ENCODE measurements around the gene ABCB8.

- TF ChIP-seq SMC3 (IDR thresholded peaks at IDR 0.05; ENCODE audit: low read depth, low read length) (no peak), CTCF (conservative IDR thresholded peaks at IDR 0.05; ENCODE audit: low read depth, low read length) (no peak), POLR2A (IDR thresholded peaks at IDR 0.05; ENCODE audit: low read depth, low read length) (no peak), MAFK (IDR thresholded peaks at IDR 0.05; ENCODE audit: low read depth, low read length) (no peak), RAD21 (IDR thresholded peaks at IDR 0.05; ENCODE audit: low read length) (no peak), CHD1 (IDR thresholded peaks at IDR 0.05; ENCODE audit: low read depth, low read length) (no peak), FOS (IDR thresholded peaks at IDR 0.05; ENCODE audit: low read depth, low read length) (no peak), RCOR1 (IDR thresholded peaks at IDR 0.05; ENCODE audit: insufficient replicate concordance, low read length) (no peak), CEBPB (IDR thresholded peaks at IDR 0.05; ENCODE audit: low read depth, low read length) (no peak), USF2 (IDR thresholded peaks at IDR 0.05; ENCODE audit: low read depth, low read length) (no peak), MXI1 (IDR thresholded peaks at IDR 0.05; ENCODE audit: borderline replicate concordance, low read depth, low read length) (no peak)
Observed at GRCh38 chr7:151007469-151007898, 20.8 kb upstream of the ABCB8 start.
